H1 (cell line): ENCODE measurements around the gene UBE2G2. TPM values are rescaled to one million over a fixed set of nuclear protein-coding genes. Genes with fewer than 3 reads are reported as not detected.

ENCODE experiments used
- BCL11A ChIP-seq, 2 experiments: IDR thresholded peaks; one replicate each; pipeline ENCODE4 v1.6.1; 2011; ENCODE audit warnings: low read depth in 2 of 2, low read length in 2 of 2, mild to moderate bottlenecking in 2 of 2
- CBX5 ChIP-seq: fragments of 300-800, 300-1000 bp; sonication (generic); IDR thresholded peaks from 2 replicates; pipeline ENCODE4 v1.7.1; 2016; ENCODE audit warnings: antibody characterized with exemption, low read length, low read depth
- EP300 ChIP-seq, 2 experiments: IDR thresholded peaks; 1 replicate in 1 of 2; 2 replicates in 1 of 2; pipeline ENCODE4 v1.6.1; 2011 to 2012; ENCODE audit warnings: low read depth in 2 of 2, low read length in 2 of 2, mild to moderate bottlenecking in 2 of 2, borderline replicate concordance in 1 of 2, inconsistent platforms in 1 of 2, moderate library complexity in 1 of 2
- NRF1 ChIP-seq: IDR thresholded peaks from 2 replicates; pipeline ENCODE4 v1.6.1; 2011; ENCODE audit warnings: mild to moderate bottlenecking, low read depth, low read length, improper control_type of control experiment
- SP4 ChIP-seq: IDR thresholded peaks from 2 replicates; pipeline ENCODE4 v1.6.1; 2012; ENCODE audit warnings: low read length, inconsistent platforms
- SRF ChIP-seq: IDR thresholded peaks from 2 replicates; pipeline ENCODE4 v1.6.1; 2011; ENCODE audit warnings: mild to moderate bottlenecking, low read depth, low read length, moderate library complexity
- TAF7 ChIP-seq: optimal IDR thresholded peaks from 2 replicates; pipeline ENCODE3; 2011; ENCODE audit warnings: low read depth, mild to moderate bottlenecking, inconsistent platforms, low read length, moderate library complexity, borderline replicate concordance
- polyA plus RNA-seq, 7 experiments: library from polyadenylated mRNA; depleted of rRNA in 3 of 7; stranded (reverse) in 5 of 7; unstranded in 2 of 7; fragments of >200 nt in 5 of 7; fragments of 200-250 nt in 2 of 7; gene quantifications; 1 replicate in 5 of 7; 2 replicates in 1 of 7; 4 replicates in 1 of 7; pipeline versions ENCODE4 v1.2.1 to v1.2.3, GENCODE V29; 2011 to 2013; ENCODE audit warnings: missing spikeins in 2 of 7, mixed read lengths in 2 of 7
- total RNA-seq: library from RNA; stranded (reverse); fragmentation: NEBNext Ultra II Directional; extraction: Animal tissue kit (Norgen Biotek cat#: 25700); gene quantifications from 2 replicates; pipeline ENCODE4 v1.2.1, GENCODE V29; 2021

UBE2G2 gene
- total and polyA plus RNA-seq, 2 of the 8 experiments (the other 6 are each of a cell fraction or from before 2014, with no cell fraction given): 96.3 to 101 TPM

DNA sequence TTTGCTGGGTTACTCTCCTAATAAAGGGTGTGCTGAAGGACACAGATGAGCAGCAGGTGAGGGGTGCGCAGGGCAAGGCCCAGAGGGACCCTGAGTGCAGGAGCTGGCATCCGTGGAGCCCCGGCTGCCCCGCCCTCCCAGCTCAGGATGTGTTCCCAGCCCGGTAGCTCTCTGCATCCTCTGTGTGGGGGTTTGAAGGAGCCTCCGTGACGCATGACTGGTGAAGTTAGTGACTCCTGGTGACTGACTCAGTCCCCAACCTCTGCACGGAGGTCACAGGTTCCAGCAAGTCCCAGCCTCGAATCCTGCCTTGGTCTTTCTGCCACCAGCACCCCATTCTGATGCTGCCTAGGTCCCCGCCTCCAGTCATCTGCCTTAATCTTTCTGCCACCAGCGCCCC lies 68.7 kb downstream of the UBE2G2 start (continued):
- TF ChIP-seq SP4: no peak
- TF ChIP-seq CBX5: no peak
- no peak for TF ChIP-seq SRF
- no peak for TF ChIP-seq BCL11A (IDR thresholded peaks at IDR 0.05; ENCODE audit: low read depth in 2 of 2, low read length in 2 of 2)
- TF ChIP-seq EP300 (IDR thresholded peaks at IDR 0.05; ENCODE audit: borderline replicate concordance in 1 of 2, low read depth in 2 of 2, low read length in 2 of 2): no peak
- no peak for TF ChIP-seq TAF7
- no peak for TF ChIP-seq NRF1
